Dedifferentiated amniotic fluid mesenchymal stem cell (primary cell): ENCODE data around the gene ZEB1.
A peak's percentile ranks its signal among the peaks of the same experiment; 100 is the strongest.
"Not testable (repeated sequence)": the region's sequence is repeated elsewhere in the genome, so short reads cannot be mapped to it uniquely, and the experiment has no call there.

Experiments
- DNase-seq: peaks from one replicate; pipeline ENCODE4 v3.0.0-alpha.2; 2016; ENCODE audit errors: extremely low spot score

Gene ZEB1

DNA sequence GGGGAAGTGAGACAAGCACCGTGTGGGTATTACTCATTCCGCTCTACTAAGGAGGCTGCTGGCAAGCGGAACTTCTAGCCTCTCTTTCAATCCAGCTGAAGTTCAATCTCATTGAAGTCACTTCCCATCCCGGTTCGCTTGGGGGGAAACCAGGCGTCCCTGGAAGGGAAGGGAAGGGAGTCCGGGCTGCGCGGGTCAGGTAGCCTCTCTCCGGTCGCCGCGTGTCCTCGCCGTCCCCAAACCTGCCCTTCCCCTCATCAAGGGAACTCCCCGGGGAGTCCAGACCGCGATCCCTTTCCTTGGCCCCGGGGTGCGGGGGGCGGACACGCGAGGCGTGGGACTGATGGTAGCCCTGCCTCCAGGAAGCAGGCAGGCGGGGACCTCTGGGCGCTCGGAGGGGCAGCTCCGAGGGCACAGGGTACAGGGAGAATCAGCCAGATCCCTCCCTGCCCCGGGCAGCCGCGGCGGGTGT lies 598 bp upstream of the ZEB1 start:
- peak; percentile 66 for DNase-seq

DNA sequence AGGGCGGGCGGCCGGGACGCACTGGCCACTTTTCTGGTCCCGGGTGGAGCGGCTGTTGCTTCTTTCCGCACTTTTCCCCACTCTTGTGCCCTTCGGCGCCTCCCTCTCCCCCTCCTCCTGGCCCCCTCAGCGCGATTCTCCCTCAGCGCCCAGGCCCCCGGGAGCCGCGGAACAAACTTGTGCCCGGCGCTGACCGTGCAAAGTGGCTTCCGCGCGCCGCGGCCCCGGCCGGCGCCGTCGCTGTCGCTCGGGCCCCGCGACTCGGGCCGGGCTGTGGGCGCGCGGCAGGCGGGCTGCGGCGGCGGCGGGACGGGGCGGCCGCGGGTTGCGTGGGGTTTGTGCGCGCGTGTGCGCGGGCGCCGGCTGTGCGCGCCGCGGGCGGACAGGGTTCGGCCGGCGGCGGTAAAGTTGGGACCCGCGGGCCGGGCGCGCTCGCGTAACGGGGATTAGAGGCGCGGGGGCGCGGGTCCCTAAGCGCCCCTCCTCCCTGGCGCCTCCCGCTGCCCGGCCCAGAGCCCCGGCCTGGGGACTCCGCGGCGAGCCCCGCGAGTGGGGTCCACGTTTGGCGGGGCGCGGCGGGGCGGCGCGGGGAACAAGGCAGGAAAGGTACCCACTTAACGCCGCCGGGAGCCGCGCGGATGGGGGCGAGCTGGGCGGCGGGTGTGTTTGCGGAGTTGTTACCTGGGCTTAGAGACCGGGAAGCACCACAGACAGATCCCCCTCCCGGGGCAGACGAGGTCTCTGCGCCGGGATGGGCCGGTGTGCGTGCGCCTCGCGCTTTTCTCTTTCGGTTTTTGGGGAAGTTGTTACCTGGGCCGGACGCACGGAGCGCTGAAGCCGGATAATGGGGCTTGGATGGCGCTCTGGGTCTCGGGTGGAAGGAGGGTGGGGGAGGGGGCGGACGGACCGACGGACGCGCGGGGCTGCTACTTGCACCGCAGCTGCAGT lies 860 bp downstream of the ZEB1 start:
- DNase-seq, result no peak

DNA sequence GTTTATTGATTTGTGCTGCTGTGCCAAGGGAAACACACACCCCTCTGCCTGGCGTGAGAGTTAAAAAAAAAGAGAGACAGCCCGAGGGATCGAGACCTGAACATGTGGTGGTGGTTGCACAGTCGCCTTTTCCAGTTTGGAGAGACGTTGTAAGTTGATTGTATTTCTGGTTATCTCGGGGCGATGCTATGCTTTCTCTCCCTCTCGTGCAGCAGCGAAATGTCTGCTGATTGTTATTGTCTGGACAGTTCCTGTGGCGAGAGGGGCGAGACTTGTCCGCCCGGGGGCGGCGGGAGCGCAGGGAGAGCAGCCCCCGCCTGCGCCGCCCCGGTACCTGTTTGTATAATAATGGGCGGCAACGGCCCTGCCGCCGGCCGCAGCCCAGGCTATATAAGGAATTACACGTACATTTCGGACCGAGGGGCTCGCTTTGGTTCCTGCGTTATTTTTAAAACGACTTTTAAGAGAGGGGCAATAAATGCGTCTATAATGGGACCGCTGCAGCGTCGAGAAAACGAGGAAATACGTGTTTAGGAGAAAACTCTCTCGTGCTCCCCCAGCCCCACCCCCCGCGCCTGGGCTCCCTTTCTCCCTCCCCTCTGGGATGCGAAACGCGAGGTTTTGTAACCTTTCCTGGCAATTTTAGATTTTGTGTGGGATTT lies 1.7 kb downstream of the ZEB1 start:
- DNase-seq, result peak; percentile 24

DNA sequence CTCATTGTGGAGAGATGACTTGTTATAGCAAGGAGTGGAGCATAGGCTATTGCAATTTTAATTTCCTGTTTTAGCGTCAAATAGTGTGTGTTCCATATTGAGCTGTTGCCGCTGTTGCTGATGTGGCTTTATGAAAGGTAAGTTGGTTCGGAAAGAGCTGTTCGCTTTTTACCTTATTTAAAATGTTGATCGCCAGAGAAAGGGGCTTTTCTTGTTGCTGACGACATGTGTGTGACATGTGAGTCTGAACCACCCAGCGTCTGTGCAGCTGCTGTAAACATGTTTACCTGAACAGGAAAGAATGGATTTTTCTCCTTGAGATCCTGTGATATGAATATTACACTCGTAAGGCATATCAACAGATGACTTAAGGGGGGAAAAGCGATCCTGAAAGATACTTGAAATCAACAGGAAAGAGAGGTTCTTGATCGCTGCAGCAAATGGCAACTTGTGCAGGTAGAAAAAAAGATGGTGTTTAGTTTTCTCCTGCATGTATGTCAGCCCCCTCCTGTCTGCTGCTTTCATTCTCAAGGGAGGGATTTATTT lies 2.5 kb downstream of the ZEB1 start:
- DNase-seq, result no peak

DNA sequence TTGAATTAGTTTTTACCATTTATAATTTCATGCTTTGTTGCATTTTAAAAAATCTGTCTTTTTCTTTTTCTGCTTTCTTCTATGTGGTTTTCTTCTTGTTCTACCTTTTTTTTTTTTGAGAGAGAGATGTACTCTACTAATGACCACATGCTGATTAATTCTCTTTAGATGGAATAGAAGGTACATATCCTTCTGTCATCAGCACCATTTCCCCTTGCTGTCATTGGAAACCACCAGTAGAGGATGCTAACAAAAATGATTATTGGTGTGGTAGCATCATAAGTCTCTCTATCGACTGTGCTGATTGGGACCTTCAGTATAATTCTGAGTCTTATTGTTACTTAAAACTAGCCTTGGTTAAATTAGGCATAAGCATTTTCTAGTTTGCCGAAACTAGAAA lies 3.6 kb downstream of the ZEB1 start:
- no peak for DNase-seq

DNA sequence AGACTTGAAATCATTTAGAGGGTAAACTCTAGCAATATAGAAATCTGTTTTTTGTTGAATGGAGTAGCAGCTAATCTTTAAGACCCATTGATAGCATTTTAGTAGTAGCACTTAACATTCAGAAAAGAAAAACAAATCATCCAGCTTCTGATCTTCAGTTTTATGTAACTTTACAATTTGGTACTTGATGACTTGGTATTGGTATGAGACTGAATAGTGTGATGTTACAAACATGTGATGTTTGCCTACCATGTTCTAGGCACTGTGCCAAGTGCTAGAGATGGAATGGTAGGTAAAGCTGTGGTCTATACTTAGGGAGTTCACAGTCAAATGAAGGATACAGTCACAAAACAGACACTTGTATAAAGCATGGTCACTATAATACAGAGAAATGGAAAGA lies 21.3 kb downstream of the ZEB1 start:
- no peak for DNase-seq

DNA sequence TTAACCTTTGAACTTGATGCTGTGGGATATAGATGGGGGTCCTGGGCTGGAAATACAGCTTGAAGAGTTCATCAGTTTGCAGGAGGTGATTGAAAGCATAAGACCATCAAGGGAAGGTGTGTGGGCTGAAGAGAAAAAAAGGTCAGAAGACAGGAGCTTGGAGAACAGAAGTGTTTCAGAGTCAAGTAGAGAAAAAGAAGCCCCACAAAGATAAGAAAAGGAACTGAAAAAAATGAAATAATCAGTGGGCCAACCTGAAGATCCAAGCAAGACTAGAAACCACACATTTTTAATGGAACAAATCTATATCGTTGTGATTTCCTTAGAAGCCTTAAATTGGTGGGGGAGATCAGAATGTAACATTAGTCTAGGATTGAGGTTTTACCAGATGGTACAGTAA lies 22.5 kb downstream of the ZEB1 start:
- no peak for DNase-seq

DNA sequence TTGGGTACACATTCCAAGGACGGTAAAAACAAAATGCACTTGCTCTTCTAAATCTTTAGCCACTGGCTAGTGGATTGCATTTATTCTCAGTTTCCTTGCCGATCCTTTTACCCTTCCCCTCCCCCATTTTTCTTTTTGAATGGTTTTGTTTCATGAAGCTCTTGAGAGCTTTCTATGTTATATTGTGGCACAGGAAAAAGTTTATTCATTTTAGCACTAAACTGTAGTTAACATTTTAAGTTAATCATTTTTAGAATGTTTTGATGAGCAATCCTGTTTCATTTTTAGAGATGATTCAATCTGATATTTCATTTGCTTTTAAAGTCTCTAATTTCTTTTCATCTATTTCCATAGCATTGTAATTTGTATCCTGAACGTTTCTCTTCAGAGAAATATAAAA lies 24.0 kb downstream of the ZEB1 start:
- DNase-seq, result no peak

DNA sequence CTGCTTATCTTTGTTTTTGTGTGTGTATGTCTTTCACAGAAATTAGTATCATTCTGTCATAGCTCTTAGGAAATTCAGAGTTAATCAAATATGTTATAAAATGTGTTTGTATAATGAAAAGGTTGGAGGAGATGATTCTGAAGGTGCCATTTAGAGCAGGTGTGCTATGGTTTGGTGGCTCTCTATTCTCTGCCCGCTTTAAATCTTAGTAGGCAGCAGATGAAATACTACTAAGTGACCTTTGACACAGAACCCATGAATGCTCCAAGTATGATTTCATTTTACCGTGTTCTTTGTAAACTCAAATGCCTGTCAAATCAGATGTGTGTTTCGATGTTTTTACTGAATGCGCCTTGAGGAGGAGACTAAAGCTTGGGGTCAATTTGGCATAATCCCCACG lies 24.5 kb downstream of the ZEB1 start:
- no peak for DNase-seq

DNA sequence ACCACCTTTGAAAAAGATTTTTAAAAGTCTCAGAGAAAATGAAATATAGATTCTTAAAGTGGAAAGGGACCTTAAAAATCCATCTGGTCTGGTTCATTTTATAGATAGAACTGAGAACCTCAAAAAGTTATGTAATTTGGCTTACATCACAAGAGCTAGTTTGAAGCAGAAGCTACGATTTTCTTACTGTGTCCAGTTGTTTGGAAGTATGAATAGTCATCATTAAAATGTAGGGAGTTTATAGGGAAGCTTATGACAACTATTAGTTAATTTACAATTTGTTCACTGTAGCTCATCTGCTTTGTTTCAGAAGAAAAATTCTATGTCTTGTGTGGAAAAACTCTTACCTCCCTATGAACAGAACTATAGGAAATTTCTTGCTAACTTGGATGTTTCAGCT lies 26.9 kb downstream of the ZEB1 start:
- no peak for DNase-seq

DNA sequence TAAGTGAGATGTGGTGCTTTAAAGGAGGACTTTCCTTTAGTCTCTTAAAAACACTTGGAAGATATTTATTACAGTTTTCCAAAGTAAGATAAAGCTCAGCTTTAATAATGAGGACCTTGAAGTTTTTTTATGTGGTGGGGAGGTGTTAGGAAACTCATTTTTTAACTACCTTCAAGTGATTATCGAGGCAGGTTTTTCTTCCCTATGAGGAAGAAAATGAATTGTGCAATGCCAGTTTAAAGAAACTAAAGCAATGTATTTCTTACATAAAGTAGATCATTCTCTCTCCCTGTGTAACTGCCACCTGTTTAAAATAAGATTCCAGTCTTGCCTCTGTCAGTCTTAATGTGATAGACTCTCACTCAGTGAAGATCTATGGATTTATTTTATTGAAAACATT lies 27.9 kb downstream of the ZEB1 start:
- no peak for DNase-seq

DNA sequence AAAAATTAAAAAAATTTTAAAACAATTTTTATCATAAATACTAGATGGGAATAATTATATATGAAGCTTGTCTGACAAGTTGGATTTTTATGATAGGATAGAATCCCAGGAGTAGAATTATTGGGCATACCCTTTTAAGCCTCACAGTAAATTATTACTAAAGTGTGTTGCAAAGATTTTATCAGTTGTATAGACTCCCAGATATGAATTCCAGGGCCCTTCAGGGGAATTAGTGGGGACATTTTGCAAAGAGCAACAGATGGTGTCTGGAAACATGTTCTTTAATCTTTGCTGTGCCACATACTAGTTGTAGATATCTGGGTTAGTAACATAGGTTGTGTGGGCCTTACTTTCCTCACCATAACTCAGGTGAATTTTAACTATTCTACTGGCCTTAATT lies 28.7 kb downstream of the ZEB1 start:
- DNase-seq, result no peak

DNA sequence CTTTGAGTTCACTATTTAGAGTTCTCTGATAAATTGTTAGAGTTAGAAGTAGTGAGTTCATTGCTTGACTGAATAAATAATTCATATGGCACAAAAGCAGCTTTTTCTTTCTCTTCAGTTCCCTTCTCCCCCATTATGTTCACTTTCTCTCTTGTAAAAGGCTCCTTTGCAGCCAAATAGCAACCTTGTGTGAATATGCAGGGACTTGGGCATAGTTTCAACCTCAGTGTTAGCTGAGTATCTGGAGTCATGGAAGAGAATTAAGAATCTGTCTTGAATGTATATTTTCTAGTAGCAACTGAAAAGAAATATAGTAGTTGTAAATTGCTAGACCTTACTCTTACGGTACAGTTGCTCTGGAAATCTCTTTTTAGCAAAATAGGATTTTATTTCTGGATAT lies 31.9 kb downstream of the ZEB1 start:
- DNase-seq, result no peak

DNA sequence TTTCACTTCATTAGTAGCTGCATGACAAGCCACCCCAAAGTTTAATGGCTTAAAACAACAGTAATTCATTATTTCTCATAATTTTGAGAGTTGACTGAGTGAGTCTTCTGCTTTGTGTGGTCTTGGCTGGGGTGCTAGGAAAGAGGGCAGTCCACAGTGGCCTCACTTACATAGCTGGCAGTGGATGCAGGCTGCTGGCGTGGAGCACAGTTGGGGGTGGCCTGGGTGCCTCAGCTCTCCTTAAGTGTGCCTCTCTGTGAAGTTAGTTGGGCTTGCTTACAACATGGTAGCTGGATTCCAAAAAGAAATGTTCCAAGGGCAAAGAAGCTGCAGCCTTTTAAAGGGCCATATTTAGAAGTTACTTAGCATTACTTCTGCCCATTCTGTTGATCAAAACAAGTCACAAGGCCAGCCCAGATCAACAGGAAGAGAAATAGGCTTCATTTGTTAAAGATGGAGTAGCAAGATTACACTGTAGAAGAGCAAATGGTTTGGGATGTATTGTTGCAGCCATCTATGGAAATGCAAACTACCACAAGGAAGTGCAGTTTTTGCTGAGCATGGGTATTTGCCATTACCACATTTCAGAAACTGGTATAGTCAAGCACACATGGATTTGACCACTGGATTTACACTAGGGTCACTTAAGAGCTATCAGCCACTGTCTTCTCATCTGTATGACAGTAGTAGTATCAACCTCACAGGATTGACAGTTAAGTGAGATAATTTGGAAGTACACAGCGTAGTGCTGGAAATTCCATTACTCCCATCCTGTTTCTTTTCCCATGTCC lies 33.6 kb downstream of the ZEB1 start:
- DNase-seq, result no peak

DNA sequence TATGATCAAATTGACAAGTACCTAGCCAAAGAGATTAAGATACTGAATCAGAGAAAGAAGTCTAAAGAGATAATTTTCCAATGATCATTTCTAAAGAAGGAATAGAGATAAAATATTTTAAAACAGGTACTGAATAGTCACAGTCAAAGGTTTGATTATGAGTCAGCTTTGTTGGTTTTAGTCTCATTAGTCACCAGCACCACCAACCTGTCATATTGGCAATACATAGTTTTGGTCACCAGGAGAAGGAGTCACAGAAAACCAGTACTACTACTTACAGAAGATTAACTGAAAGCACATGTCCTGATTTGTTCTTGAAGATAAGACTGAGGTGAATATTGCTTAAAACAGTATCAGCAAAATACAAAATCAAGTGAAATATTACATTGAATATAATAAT lies 34.6 kb downstream of the ZEB1 start:
- no peak for DNase-seq

DNA sequence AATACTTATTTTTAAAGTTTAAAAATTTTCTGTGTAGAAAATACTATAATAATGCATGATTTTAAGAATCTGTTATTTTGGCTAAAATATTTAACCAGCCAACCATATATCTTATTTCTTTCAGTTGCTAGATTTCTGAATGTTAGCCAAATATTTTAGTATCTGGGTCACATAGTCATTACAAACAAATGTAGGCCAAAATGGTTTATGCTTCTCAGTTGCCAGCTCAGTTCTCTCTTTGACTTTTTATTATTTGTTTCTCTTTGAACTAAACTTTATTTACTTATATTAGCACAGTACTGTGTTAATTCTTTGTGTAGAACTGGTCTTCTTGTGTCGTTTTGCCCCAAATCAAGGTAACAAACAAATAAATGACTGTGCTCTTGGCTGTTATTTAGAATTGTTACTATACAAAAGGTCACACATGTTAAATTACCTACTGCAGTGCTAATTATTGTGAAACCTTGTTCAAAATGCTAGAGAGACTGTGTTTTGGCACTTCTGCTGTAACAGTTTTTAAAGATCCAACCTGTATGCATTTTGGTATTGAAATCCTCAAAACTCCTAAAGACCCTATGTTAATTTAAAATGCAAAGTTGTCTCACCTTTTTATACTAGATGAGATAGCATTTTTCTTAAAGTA lies 39.8 kb downstream of the ZEB1 start:
- DNase-seq, result peak; percentile 30

DNA sequence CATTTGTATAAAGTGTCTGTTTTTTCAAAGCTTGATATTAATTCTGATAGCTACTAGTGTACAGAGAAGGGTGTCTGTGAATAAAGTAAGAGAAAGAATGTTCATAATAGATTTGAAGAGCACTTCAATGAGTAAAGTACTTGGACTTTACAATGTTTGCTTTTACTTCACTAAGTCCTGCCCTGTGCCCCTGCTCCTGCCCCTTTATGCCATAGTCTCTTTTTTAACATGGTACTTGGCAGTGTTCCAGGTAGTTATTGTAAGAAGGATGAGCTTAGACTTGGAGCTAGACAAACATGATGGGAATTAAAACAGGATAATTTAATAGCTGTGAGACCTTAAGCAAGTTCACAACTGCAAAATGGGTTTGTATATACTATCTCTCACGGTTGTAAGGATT lies 41.0 kb downstream of the ZEB1 start:
- no peak for DNase-seq

DNA sequence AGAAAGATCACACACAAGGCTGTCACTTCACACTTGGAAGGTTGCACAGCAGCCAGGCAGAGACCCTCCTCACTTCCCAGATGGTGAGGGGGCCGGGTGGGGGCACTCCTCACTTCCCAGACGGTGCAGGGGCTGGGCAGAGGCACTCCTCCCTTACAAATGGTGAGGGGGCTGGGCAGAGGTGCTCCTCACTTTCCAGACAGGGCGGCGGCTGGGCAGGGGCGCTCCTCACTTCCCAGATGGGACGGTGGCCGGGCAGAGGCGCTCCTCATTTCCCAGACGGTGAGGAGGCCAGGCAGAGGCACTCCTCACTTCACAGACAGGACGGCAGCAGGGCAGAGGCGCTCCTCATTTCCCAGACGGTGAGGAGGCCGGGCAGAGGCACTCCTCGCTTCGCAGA lies 42.5 kb downstream of the ZEB1 start:
- not testable (repeated sequence) for DNase-seq

DNA sequence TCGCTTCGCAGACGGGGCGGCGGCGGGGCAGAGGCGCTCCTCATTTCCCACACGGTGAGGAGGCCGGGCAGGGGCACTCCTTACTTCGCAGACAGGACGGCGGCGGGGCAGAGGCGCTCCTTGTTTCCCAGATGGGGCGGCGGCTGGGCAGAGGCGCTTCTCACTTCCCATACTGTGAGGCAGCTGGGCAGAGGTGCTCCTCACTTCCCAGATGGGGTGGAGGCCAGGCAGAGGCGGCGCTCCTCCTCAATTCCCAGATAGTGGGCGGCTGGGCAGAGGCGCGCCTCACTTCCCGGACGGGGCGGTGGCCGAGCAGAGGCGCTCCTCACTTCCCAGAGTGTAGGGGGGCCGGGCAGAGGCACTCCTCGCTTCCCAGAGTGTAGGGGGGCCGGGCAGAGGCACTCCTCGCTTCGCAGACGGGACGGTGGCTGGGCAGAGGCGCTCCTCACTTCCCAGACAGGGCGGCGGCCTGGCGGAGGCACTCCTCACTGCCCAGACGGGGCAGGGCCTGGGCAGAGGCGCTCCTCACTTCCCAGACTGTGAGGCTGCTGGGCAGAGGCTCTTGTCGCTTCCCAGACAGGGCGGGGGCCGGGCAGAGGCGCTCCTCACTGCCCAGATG lies 43.1 kb downstream of the ZEB1 start:
- DNase-seq, result no peak

DNA sequence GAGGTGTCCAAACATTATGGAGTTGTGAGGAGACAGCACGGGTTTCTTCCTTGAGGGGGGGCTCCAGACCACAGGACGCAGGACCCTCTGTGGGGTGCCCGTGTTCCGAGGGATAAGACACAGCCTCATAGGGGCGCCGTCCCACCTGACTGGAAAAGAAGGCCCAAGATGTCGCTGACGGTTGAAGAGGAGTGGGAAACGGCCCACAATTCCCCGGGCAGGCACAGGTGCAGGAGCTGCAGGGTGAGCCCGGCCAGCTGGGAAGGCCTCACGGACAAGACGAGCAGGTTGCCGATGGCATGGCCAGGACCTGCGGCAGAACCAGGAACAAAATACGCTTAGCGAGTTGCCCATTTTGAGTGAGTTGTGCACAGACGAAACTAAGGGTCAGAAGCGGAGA lies 44.7 kb downstream of the ZEB1 start:
- not testable (repeated sequence) for DNase-seq

DNA sequence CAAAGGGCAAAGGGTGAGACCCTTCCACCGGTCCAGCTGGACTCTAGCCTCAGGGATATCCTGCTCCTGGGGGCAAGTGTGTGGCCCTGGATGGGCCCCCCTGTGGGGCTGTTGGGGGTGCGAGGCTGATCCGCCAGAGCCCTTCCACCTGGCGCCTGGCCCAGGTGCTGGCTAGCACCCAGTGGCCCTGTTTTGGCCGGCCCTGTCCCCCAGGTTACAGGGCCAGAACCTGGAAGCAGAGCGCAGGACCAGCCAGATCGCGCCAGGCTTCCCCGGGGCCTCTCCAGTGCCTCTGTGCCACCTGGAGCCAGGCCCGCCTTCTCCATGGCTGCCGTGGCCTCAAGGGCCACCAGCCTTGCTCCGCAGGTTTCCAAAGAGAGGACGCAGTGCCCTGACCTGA lies 45.2 kb downstream of the ZEB1 start:
- not testable (repeated sequence) for DNase-seq
